Ovary (tissue), 9 donors: Measurements from ENCODE around the gene HMGN5. TPM values are rescaled to one million over a fixed set of nuclear protein-coding genes. Genes with fewer than 3 reads are reported as not detected.

Source experiments
- DNase-seq, 5 donors: peaks; one replicate each; pipeline ENCODE4 v3.0.0-alpha.2; 2019 to 2020
- H3K27ac ChIP-seq, 2 donors: fragments of 200-600 bp; one replicate each; pipeline versions ENCODE4 v1.5.1 to v1.8.0; 2019 to 2022
- H3K27me3 ChIP-seq: fragments of 200-600 bp; one replicate; pipeline ENCODE4 v1.8.0; 2022
- H3K36me3 ChIP-seq: fragments of 200-600 bp; sonication (generic); one replicate; pipeline ENCODE4 v1.5.1; 2019
- H3K4me1 ChIP-seq: one replicate; pipeline ENCODE4 v1.8.1; 2013; ENCODE audit warnings: mild to moderate bottlenecking, moderate library complexity; ENCODE audit not compliant: insufficient read depth
- H3K4me3 ChIP-seq: fragments of 200-600 bp; sonication (generic); one replicate; pipeline ENCODE4 v1.5.1; 2017
- H3K9me3 ChIP-seq, 2 donors: fragments of 200-600 bp in 1 of 2; sonication (generic) in 1 of 2; one replicate each; pipeline versions ENCODE4 v1.5.1 to v1.8.1; 2013 to 2019; ENCODE audit warnings: mild to moderate bottlenecking in 1 of 2, moderate library complexity in 1 of 2
- CTCF ChIP-seq, 3 donors: fragments of 450-650 bp in 2 of 3; fragments of 200-600 bp in 1 of 3; IDR thresholded peaks; one replicate each; pipeline versions ENCODE4 v1.5.1 to v1.8.0; 2016 to 2022; ENCODE audit warnings: antibody characterized with exemption in 3 of 3, mild to moderate bottlenecking in 1 of 3
- EP300 ChIP-seq: sonication (generic); formaldehyde crosslinking; IDR thresholded peaks from one replicate; pipeline ENCODE4 v1.6.1; 2017; ENCODE audit warnings: antibody characterized with exemption
- POLR2A ChIP-seq: fragments of 450-650 bp; IDR thresholded peaks from one replicate; pipeline ENCODE4 v1.6.1; 2017; ENCODE audit warnings: antibody characterized with exemption, mild to moderate bottlenecking, moderate library complexity
- WGBS, 3 donors: extraction: QIAGEN DNeasy Blood & Tissue Kit in 1 of 3; methylation state at CpG; one replicate each; pipeline versions ENCODE4 v1.1.5 to v1.1.7; 2013 to 2017; 5-methylcytosine and 5-hydroxymethylcytosine counted together
- intact Hi-C, 4 donors: fragments of 100-400 bp; cut with DNase I; formaldehyde crosslinking; loops; one replicate each; pipeline versions ENCODE4 v1.11.0 to v1.15.1; 2022 to 2023
- polyA plus RNA-seq, 2 donors: library from polyadenylated mRNA; stranded (reverse); fragments of 200-250 nt in 1 of 2; fragments of 350-450 nt in 1 of 2; fragmentation: Illumina TruSeq in 1 of 2; extraction: RNeasy Lipid Tissue Mini Kit (QIAGEN cat#74804) in 1 of 2; gene quantifications; one replicate each; pipeline ENCODE4 v1.2.3, GENCODE V29; 2013 to 2014
- total RNA-seq, 7 donors: library from RNA; depleted of rRNA in 2 of 7; stranded (reverse); fragments of >200 nt in 2 of 7; fragmentation: NEBNext Ultra II Directional in 3 of 7; extraction: Animal tissue kit (Norgen Biotek cat#: 25700) in 3 of 7; gene quantifications; one replicate each; pipeline versions ENCODE4 v1.1.0 to v1.2.4, GENCODE V29; 2016 to 2023
- donor health status: DM: no; HTN: no; CAD: no; lungs with moderate emphysema.
- donor health status: DM: no; HTN: no; CAD: no.
- donor health status: Bipolar disorder and iron deficiency.
- donor health status: DM: yes; HTN: yes; CAD: no.
- donor health status: DM: no; HTN: no; CAD: no.
- donor health status: DM: yes; HTN: yes; CAD: no.

The HMGN5 gene
- total and polyA plus RNA-seq, 9 donors = 3.8 to 21.2 (median 8.1) TPM

DNA sequence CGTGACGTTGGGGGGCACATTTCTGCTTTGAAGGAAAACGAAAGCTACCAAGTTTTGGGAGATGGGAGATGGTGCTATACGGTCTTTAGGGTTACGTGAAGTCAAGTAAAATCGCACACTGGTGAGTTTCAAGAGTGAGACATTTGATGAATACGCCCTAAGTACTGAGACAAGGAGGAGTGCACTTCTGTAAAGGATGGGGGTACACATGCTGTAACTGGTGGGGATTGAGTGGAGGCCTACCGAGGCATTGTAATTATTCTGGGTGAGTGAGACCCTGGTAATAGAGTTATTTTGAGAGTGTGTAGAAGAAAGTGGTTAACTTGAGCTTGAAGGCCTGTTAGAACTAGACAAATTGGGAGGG, 725 bp upstream of the HMGN5 start:
- Histone ChIP-seq H3K36me3 (no peaks in the 10 kb centered on the region), H3K4me1 (no peaks in the 10 kb centered on the region), H3K4me3 (peak overlapping the region; percentile 53), H3K9me3 (no peaks in the 10 kb centered on the region), H3K27me3 (no peaks in the 10 kb centered on the region), H3K27ac (peak overlapping the region in 1 of 2 donors; percentile 41)
- TF ChIP-seq CTCF (IDR thresholded peaks at IDR 0.05) = no peak
- TF ChIP-seq POLR2A = no peak
- no peak for TF ChIP-seq EP300
- 25 to 31% (median 29%) methylated on average over 8 of the region's 8 CpGs for WGBS, 3 donors
- intact Hi-C loops = loop anchor here in 1 of 4 donors (5.0 kb wide), 1 partner anchor 895 kb away; no protein-coding TSS in a partner anchor
- DNase-seq = no peak

DNA sequence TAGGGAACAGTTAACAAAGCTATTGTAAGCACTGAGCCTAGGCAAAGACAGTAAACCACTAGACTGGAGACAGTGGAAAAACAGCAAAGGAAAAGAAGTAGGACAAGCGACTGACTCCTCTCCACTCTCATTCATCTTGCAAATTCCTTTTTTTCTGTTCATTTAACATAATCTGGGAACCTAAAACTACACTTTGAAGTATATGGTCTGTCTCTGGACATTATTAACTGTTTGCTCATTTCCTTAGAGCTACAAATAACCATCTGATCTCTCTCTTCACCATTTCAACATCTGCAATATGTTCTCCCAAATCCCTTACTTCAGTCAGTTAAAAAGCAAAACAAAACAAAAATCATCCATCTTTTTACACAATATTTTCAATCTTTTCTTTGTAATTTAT, 642 bp downstream of the HMGN5 start:
- H3K36me3 ChIP-seq = no peaks in the 10 kb centered on the region
- H3K9me3 ChIP-seq = no peaks in the 10 kb centered on the region
- WGBS, 3 donors = 18 to 31% (median 24%) methylated on average over 1 of the region's 1 CpG
- no peak for DNase-seq
- intact Hi-C loops = loop anchor here in 1 of 4 donors (5.0 kb wide), 1 partner anchor 894 kb away; no protein-coding TSS in a partner anchor
- H3K27ac ChIP-seq = peak overlapping the region in 1 of 2 donors; percentile 41
- no peaks in the 10 kb centered on the region for H3K4me1 ChIP-seq
- no peaks in the 10 kb centered on the region for H3K27me3 ChIP-seq
- TF ChIP-seq CTCF (IDR thresholded peaks at IDR 0.05) (no peak), EP300 (no peak), POLR2A (no peak)
- peak overlapping the region; percentile 53 for H3K4me3 ChIP-seq

DNA sequence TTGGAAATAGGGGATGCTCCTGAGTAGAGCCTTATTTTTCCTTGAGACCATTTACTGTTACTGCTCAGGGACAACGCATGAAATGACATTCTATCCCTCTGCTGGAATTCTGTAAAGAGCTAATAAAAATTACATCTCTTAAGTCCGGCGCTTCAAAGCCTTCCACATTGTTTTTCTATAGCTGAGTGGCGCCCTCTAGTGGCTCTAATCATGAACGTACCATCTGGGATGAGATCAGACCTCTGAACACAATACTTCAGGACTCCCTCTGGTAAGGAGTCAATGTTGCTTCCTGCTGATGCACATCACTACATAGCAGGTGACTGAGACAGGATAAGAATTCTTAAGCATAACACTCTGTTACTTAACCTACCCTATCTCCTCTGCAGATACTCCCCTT, 6.0 kb downstream of the HMGN5 start:
- Histone ChIP-seq H3K9me3 (no peaks in the 10 kb centered on the region), H3K27ac (no peak overlapping the region), H3K36me3 (no peaks in the 10 kb centered on the region), H3K4me3 (no peak overlapping the region), H3K4me1 (no peaks in the 10 kb centered on the region), H3K27me3 (no peaks in the 10 kb centered on the region)
- DNase-seq = peak in 2 of 5 donors; percentile 28 to 37
- intact Hi-C loops = no loop called here
- TF ChIP-seq CTCF (IDR thresholded peaks at IDR 0.05) (peak in 1 of 3 donors; percentile 8), POLR2A (no peak), EP300 (no peak)
- 11 to 17% (median 13%) methylated on average over 5 of the region's 5 CpGs for WGBS, 3 donors

DNA sequence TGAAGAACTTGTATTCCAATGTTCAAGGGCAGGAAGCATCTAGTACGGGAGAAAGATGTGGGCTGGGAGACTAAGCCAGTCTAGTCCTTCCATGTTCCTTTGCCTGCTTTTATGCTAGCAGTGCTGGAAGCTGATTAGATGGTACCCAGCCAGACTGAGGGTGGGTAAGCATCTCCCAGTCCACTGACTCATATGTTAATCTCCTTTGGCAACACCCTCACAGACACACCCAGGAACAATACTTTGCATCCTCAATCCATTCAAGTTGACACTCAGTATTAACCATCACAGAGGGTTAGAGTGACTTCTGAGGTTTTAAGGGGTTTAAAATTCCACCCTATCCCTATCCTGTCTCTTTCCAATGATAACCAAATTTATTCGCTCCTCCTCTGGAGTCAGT, 6.5 kb downstream of the HMGN5 start:
- Histone ChIP-seq H3K9me3 (no peaks in the 10 kb centered on the region), H3K27me3 (no peaks in the 10 kb centered on the region), H3K36me3 (no peaks in the 10 kb centered on the region), H3K4me3 (no peak overlapping the region), H3K4me1 (no peaks in the 10 kb centered on the region), H3K27ac (no peak overlapping the region)
- no peak for TF ChIP-seq EP300
- TF ChIP-seq POLR2A = no peak
- TF ChIP-seq CTCF (IDR thresholded peaks at IDR 0.05) = no peak
- DNase-seq = no peak
- intact Hi-C loops = no loop called here
- 73 to 86% (median 83%) methylated on average over 2 of the region's 2 CpGs for WGBS, 3 donors
